GM15510 (cell line): ENCODE data around the gene ADAMTSL3.
A peak's percentile ranks its signal among the peaks of the same experiment; 100 is the strongest.

Experiments used
- POLR2A ChIP-seq: IDR thresholded peaks from 3 replicates; pipeline ENCODE4 v1.6.1; 2011; ENCODE audit warnings: borderline replicate concordance; ENCODE audit not compliant: insufficient read length; ENCODE audit errors: extremely low read depth

Gene ADAMTSL3

DNA sequence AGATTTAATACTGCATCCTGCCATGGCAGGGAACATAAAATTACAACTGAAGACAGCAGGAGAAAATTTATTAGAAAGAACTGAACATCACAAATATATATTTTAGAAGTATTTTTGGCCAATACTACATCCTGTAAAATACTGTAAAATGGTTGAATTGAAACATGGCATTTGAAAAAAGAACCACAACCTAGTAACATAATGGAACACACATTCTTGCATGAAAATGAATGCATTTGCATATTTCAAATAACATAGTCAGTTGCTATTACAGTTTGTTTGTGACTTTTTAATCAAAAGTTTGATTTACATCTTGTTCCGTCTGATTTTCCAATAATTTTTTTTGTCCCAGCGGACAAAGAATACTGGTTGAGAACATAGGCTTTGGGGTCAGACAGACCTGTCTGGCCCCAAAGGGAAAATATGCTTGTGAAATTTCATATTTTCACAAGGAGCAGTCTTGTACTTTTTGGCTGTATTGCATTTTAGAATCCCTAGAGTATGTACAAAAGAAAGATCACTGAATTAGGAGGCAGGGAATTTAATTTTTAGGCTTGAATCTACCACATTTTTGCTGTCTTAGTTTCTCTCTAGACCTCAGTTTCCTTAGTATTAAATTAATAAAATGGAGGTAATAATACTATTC lies 268.8 kb downstream of the ADAMTSL3 start:
- no peak for TF ChIP-seq POLR2A

DNA sequence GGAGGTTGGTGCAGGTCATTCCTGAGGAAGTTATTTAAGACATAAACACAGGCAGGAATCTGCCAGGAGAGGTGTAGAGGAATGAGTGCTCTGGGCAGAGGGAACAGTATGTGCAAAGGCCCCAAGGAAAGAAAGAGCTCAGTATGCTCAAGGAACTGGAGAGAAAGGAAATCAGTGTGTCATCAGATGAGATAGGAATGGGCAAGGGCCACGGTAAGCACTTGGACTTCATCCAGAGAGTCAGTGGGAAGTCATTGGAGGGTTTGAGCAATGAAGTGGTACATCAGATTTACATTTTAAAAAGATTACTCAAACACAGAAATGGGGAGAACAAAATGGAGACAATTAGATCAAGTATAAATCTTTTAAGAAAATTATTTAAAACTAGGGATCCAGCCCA lies 272.2 kb downstream of the ADAMTSL3 start:
- no peak for TF ChIP-seq POLR2A

DNA sequence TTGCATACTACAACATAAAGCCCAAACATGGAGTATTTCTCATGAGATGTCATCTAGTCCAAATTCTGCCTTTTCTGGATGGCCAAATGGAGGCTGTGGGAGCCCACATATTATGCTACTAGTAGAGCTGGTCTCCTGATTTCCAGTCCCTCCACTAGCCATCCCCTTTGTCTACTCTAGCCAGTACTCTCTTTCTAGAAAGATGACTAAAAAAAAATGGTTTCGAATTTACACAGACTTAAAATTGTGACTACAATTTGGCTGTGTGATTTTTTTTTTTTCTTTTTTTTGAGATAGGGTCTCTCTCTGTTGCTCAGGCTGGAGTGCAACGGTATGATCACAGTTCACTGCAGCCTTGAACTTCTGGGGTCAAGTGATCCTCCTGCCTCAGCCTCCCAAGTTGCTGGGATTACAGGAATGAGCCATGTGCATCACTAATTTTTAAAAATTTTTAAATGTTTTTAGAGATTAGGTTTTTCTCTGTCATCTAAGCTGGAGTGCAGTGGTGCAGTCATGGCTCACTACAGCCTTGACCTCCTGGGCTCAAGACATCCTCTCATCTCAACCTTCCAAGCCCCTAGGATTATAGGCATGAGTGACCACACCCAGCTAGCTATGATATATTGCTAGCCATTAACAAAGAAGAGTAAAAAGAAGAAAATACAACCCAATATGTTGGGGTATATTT lies 273.9 kb downstream of the ADAMTSL3 start:
- TF ChIP-seq POLR2A, result no peak

DNA sequence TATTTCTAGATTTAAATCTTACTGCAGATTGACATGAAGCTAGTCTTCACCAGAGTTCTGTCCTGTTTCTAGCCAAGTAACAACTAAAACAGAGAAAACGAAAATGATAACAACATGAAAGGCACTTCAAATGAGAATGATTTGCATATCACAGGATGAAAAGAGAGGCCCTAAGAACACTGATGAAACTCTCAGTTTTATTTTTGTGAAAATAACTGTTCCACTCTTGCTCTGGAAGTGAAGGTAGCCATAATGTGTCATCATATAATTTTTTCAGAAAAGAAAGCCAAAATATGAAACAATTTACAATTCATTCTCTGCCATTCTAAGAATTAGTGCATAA lies 274.4 kb downstream of the ADAMTSL3 start:
- TF ChIP-seq POLR2A, result peak; percentile 15

DNA sequence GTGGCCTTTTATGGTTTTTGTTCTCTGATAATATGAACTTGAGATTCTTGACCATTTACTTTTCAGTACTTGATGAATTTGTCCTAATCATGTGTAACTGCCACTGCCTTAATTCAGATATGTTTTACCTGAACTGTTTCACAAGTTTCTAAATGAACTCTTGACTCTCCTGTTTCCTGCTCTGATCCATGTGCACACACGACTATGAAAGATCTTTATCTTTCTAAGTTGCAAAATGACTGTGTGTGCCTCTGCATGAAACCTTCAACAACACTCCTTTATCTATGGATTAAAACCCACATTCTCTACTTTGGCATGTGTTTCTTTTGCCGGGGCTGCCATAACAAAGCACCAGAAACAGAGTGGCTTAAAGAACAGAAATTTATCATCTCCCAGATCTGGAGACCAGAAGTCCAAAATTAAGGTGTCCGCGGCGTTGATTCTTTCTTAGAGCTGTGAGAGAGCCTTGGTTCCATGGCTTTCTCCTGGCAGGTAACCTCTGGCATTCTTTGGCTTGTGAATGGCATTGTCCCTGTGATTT lies 275.0 kb downstream of the ADAMTSL3 start:
- TF ChIP-seq POLR2A, result no peak

DNA sequence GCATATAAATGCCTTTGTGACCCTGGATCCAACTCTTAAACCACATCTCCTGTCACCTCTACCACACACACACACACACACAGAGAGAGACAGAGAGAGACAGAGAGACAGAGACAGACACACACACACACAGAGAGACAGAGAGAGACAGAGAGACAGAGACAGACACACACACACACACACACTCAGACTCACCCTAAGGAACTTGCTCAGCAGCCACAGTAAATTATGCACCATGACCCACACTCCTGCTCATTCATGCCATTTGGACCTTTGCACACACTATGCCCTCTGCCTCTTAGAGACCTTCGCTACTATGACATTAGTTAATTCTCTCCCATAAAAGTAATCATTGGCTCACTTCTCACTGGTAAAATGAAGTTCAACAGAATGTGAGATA lies 275.7 kb downstream of the ADAMTSL3 start:
- TF ChIP-seq POLR2A, result no peak

DNA sequence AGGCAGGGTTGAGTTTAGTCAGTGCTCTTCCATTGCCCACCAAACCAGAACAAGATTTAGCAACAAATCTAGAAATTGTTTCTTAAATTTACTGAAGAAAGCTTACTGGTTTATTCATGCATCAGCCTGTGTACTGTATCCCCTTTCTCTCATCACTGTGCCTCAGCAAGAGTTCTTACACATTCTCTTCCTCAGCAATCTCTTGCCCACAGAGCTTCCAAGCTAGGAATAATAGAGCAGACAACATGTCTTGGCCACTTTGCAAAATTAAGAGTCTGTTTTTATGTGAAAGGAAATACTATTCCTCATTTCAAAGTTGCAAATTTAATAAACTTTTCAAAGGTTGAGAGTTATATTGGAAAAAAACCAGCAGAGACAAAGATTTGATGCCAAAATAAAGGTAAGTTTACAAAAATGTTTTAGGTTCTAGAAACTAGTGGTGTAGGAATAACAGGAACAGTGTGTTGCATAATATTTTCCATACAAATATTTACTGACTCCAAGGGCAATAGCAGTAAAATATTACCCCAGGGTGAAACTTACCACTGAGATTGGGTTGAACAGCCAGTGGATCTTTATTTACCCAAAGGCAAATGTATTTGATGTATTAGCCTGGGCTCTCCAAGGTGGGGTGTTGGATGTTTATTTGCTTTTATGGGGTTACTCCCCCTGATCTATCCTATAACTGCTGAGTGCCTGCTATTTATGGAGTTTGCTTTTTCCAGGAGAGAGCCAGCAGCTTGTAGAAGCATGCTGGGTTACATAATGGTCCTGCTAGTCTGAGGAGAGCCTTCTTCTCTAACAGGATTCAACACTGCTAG lies 276.7 kb downstream of the ADAMTSL3 start:
- no peak for TF ChIP-seq POLR2A

DNA sequence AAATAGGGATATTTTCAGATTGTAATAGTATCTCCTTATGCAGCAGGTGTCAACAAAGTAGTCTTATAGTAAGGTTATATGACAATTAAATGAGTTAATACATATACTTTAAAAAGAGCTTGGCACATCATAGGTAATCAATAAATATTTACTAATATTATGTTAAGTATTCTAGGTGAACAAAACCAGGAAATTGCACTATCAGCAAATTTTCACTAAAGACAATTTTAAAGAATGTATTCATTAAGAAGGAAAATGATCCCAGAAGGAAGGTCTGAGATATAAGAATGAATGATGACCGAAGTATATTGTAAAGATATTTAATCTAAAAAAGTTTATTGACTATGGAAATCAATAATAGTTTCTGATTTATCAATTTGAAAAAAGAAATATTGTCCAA lies 281.9 kb downstream of the ADAMTSL3 start:
- TF ChIP-seq POLR2A, result no peak

DNA sequence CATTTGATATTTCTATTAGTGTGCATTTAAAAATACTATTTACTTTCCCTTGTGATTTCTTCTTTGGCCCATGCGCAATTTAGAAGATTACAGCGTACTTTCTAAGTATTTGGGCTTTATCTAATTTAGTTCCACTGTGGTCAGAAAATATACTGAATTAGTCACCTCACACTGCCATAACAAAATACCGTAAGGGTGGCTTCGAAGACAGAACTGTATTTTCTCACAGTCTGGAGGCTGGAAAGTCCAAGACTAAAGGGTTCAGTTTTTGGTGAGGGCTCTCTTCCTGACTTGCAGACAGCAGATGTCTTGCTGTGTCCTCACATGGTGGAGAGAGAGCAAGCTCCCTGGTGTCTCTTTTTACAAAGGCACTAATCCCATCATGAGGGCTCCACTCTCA lies 286.2 kb downstream of the ADAMTSL3 start:
- no peak for TF ChIP-seq POLR2A

DNA sequence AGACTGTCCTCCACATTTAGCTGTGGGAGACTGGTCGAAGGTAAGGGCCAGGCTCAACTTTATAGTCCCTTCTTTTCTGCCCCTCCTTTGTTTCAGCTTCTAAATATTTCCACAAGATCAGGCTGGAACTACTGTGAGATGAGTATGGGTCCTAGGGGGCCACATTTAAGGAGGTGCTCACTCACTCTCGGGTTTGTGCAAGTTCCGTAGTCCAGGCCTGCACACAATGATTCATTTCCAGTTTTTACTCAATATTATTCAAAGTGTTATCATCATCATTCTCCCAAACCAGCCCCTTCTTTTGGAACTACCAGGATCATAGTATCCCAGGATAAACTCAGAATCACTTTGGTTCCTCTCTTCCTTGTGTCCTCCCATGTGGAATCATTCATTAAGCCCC lies 289.1 kb downstream of the ADAMTSL3 start:
- no peak for TF ChIP-seq POLR2A

DNA sequence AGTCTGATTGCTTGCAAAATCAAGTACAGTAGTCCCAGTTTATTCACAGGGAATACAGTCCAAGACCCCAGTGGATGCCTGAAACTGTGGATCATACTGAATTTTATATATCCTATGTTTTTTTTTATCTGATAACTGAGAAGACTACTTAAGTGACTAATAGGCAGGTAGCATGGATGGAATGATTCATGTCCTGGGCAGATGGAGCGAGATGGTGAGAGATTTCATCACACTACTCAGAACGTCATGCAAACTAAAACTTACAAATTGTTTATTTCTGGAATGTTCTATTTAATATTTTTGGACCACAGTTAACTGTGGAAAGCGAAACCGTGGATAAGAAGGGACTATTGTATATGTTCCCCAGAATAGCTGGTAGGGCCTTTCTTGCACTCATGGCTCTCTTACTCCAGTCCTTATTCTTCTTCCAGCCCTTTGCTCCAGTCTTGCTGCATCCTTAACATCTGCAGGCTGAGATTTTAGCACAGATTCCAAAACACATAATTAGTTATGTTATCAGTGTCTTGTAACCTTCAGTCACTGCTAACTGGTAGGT lies 290.0 kb downstream of the ADAMTSL3 start:
- TF ChIP-seq POLR2A, result no peak

DNA sequence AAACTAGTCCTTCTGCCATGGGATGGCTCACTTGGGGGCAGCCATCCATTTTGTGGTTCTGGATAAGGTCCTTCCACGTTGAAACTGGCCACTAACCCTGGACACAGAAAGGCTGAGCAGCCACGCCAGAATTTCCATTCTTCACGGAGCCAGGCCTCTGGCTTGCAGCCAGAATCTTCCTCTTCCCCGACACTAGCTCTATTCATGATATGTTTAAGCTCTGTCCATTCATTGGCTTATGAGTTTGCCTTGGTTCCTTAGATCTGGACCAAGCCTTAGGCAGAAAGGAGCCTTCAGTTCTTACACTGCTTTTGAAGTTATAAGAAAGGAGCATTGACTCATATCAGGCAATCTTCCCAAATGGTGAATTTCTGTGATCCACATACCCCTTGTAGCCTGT lies 293.2 kb downstream of the ADAMTSL3 start:
- no peak for TF ChIP-seq POLR2A

DNA sequence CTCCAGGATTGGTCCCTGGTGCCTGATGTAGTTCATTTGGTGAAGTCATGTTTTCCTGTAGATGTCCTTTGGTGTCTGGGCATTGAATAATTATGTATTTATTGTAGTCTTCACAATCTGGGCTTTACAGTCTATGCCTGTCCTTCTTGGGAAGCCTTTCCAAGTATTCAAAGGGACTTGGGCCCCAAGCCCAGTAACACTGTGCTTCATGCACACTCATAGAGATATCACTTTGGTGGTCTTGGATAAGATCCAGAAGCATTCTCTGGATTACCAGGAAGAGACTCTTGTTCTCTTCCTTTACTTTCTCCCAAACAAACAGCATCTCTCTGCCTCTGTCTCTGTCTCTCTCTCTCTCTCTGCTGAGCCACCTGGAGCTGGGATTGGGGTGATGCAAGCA lies 300.6 kb downstream of the ADAMTSL3 start:
- no peak for TF ChIP-seq POLR2A

DNA sequence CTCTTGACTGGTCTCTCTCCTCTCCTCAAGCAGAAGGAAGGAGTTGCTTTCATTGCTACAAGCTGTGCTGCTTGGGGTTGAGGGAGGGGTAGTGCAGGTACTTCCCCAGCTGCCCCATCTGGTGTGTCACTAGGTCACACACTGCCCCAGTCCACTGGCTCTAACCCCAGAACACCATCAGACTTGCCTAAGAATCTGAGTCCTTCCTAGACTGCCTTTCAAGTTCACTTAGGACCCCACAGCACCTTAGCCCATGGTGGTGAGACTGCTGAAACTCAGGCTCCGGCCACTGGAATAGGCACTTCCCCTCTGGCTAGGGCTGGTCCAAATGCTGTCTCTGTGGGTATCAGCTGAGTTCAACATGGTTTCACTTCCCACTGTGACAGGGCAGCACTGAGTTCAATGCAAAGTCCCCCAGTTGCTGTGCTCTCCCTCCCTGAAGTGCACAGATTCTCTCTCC lies 301.9 kb downstream of the ADAMTSL3 start:
- TF ChIP-seq POLR2A, result no peak

DNA sequence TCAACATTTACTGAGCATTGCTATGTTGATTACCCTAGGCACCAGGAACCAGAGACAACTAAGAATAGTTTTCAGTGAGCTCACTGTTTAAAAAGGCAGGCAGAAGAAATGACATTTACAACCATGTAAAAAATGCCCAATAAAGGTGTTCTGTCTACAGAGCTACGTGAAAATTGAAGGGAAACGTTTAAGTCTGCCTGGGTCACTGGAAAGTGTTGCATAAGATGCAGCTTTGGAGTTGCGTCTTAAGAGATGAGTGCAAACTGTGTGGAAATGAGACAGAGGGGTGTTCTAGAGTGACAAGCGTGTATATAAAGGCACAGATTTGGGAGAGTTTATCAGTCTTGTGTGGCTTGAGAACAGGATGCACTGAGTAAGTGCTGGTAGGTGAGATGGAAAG lies 303.0 kb downstream of the ADAMTSL3 start:
- no peak for TF ChIP-seq POLR2A

DNA sequence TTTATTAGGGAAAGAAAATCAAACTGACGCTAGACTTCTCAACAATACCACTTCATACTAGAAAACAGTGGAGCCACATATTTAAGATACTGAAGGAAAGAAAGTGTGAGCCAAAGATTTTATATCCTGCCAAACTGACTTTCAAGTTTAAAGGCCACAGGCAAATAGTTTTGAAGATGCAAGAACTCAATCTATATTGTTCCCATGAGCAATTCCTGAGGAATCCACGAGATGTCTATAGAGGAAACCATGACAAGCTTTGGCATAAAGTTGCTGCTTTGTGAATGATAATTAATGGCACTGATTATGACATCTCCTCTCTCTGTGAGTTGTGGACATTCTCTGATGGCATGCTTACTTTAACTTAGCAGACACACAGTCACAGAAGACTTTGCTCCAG lies 305.6 kb downstream of the ADAMTSL3 start:
- no peak for TF ChIP-seq POLR2A

DNA sequence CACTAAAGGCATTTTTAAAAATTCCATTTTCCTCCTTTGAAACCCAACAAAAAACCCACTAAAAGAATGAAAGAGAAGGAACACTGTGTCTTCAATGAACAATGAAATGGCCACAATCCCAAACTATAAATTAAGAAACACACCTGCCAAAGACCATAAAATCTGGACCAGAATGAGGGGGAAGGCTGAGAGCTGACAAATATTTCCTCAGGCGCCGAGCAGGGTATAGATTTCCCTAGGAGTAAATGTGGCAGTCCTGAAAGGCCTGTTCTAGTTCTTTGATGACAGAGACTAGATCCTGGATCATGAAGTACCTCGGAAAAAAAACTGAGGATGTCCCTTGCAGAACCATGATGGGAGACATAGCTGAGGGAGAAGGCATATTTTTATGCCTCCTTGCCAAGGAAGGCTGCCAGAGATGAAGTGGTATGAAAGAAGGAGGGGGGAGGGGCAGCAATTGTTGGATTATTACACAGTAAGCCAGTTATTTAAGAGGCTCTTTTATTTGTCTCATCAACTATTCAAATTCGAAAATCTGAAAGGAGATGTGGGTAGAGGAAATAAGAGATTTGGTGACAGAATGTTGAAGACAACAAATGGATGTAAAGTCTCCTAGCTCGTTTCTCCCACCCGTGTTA lies 306.4 kb downstream of the ADAMTSL3 start:
- no peak for TF ChIP-seq POLR2A
